ENCODE measurements around the gene ASIC5. TPM values are rescaled to one million over a fixed set of nuclear protein-coding genes. Genes with fewer than 3 reads are reported as not detected.

ASIC5 gene
- total and polyA plus RNA-seq, 7 experiments from 2014 or later: not detected

- H3K36me3 Mint-ChIP-seq: no peaks in the 10 kb centered on the region
- Histone ChIP-seq H3K4me3 (ENCODE audit: low read length) (no peak overlapping the region), H3K27ac (ENCODE audit: low read depth, low read length) (no peak overlapping the region), H3K36me3 (ENCODE audit: control insufficient read depth in 2 of 3, insufficient read depth in 3 of 3, low read length in 3 of 3) (no peaks in the 10 kb centered on the region), H3K27me3 (ENCODE audit: control insufficient read depth in 2 of 2, insufficient read depth in 2 of 2, low read length in 2 of 2) (no peaks in the 10 kb centered on the region), H3K4me1 (ENCODE audit: control insufficient read depth in 2 of 2, insufficient read depth in 2 of 2, low read length in 2 of 2) (no peaks in the 10 kb centered on the region), H3K9me3 (ENCODE audit: control insufficient read depth in 2 of 3, low read length in 3 of 3) (no peaks in the 10 kb centered on the region)
- CTCF ChIA-PET: no interaction called here
- DNase-seq: no peak
- POLR2A ChIA-PET: no interaction called here
- intact Hi-C loops (cut with micrococcal nuclease): loop anchor here in 1 of 2 donors (10.0 kb wide), 1 partner anchor 1158 kb away; no protein-coding TSS in a partner anchor
- H3K4me1 Mint-ChIP-seq: peaks cover 0 to 2% (median 0%) of the 10 kb centered on the region in 7 donors
- peaks cover 0 to 12% (median 4%) of the 10 kb centered on the region in 5 donors for H3K27me3 Mint-ChIP-seq
- no peaks in the 10 kb centered on the region for H3K9me3 Mint-ChIP-seq
- H3K4me3 Mint-ChIP-seq: no peak overlapping the region
- ATAC-seq: no peak
- H3K27ac Mint-ChIP-seq: no peak overlapping the region
Measured at GRCh38 chr4:155807021-155807420, 59.1 kb downstream of the ASIC5 start.

GRCh38 chr4:155805016-155805415, 61.1 kb downstream of the ASIC5 start:
- H3K36me3 Mint-ChIP-seq: no peaks in the 10 kb centered on the region
- DNase-seq (no peak), ATAC-seq (no peak)
- H3K36me3 ChIP-seq (ENCODE audit: control insufficient read depth in 2 of 3, insufficient read depth in 3 of 3, low read length in 3 of 3): no peaks in the 10 kb centered on the region
- CTCF ChIA-PET: no interaction called here
- no peaks in the 10 kb centered on the region for H3K4me1 ChIP-seq (ENCODE audit: control insufficient read depth in 2 of 2, insufficient read depth in 2 of 2, low read length in 2 of 2)
- peaks cover 0 to 12% (median 4%) of the 10 kb centered on the region in 5 donors for H3K27me3 Mint-ChIP-seq
- H3K9me3 Mint-ChIP-seq: no peaks in the 10 kb centered on the region
- H3K9me3 ChIP-seq (ENCODE audit: control insufficient read depth in 2 of 3, low read length in 3 of 3): no peaks in the 10 kb centered on the region
- peaks cover 0 to 2% (median 0%) of the 10 kb centered on the region in 7 donors for H3K4me1 Mint-ChIP-seq
- POLR2A ChIA-PET: no interaction called here
- H3K27ac ChIP-seq (ENCODE audit: low read depth, low read length): no peak overlapping the region
- intact Hi-C loops (cut with micrococcal nuclease): loop anchor here in 1 of 2 donors (10.0 kb wide), 1 partner anchor 1160 kb away; no protein-coding TSS in a partner anchor
- no peaks in the 10 kb centered on the region for H3K27me3 ChIP-seq (ENCODE audit: control insufficient read depth in 2 of 2, insufficient read depth in 2 of 2, low read length in 2 of 2)
- no peak overlapping the region for H3K4me3 ChIP-seq (ENCODE audit: low read length)
- H3K4me3 Mint-ChIP-seq: no peak overlapping the region
- no peak overlapping the region for H3K27ac Mint-ChIP-seq

GRCh38 chr4:155802190-155802959, 63.7 kb downstream of the ASIC5 start:
- intact Hi-C loops (cut with micrococcal nuclease): loop anchor here in 1 of 2 donors (10.0 kb wide), 1 partner anchor 1162 kb away; no protein-coding TSS in a partner anchor
- Mint-ChIP-seq H3K27me3 (peaks cover 0 to 12% (median 4%) of the 10 kb centered on the region in 5 donors), H3K9me3 (no peaks in the 10 kb centered on the region), H3K4me3 (no peak overlapping the region), H3K4me1 (peaks cover 0 to 2% (median 0%) of the 10 kb centered on the region in 7 donors), H3K36me3 (no peaks in the 10 kb centered on the region), H3K27ac (no peak overlapping the region)
- Histone ChIP-seq H3K4me1 (ENCODE audit: control insufficient read depth in 2 of 2, insufficient read depth in 2 of 2, low read length in 2 of 2) (no peaks in the 10 kb centered on the region), H3K4me3 (ENCODE audit: low read length) (no peak overlapping the region), H3K36me3 (ENCODE audit: control insufficient read depth in 2 of 3, insufficient read depth in 3 of 3, low read length in 3 of 3) (no peaks in the 10 kb centered on the region), H3K27ac (ENCODE audit: low read depth, low read length) (no peak overlapping the region), H3K27me3 (ENCODE audit: control insufficient read depth in 2 of 2, insufficient read depth in 2 of 2, low read length in 2 of 2) (no peaks in the 10 kb centered on the region), H3K9me3 (ENCODE audit: control insufficient read depth in 2 of 3, low read length in 3 of 3) (no peaks in the 10 kb centered on the region)
- ChIA-PET POLR2A (no interaction called here), CTCF (no interaction called here)
- DNase-seq (no peak), ATAC-seq (no peak)

GRCh38 chr4:155800685-155801343, 65.3 kb downstream of the ASIC5 start:
- CTCF ChIA-PET: no interaction called here

GRCh38 chr4:155799794-155800123, 66.3 kb downstream of the ASIC5 start:
- CTCF ChIA-PET: no interaction called here

More at GRCh38 chr4:155800685-155801343, 65.3 kb downstream of the ASIC5 start:
- no peaks in the 10 kb centered on the region for H3K9me3 Mint-ChIP-seq
- no peaks in the 10 kb centered on the region for H3K9me3 ChIP-seq (ENCODE audit: control insufficient read depth in 2 of 3, low read length in 3 of 3)
- H3K27ac Mint-ChIP-seq: no peak overlapping the region
- H3K4me1 ChIP-seq (ENCODE audit: control insufficient read depth in 2 of 2, insufficient read depth in 2 of 2, low read length in 2 of 2): no peaks in the 10 kb centered on the region
- no peaks in the 10 kb centered on the region for H3K27me3 ChIP-seq (ENCODE audit: control insufficient read depth in 2 of 2, insufficient read depth in 2 of 2, low read length in 2 of 2)
- H3K4me3 ChIP-seq (ENCODE audit: low read length): no peak overlapping the region
- H3K4me3 Mint-ChIP-seq: no peak overlapping the region
- intact Hi-C loops (cut with micrococcal nuclease): loop anchor here in 1 of 2 donors (10.0 kb wide), 1 partner anchor 1164 kb away; no protein-coding TSS in a partner anchor
- no peaks in the 10 kb centered on the region for H3K36me3 Mint-ChIP-seq
- no peak for ATAC-seq
- no peak overlapping the region for H3K27ac ChIP-seq (ENCODE audit: low read depth, low read length)
- H3K36me3 ChIP-seq (ENCODE audit: control insufficient read depth in 2 of 3, insufficient read depth in 3 of 3, low read length in 3 of 3): no peaks in the 10 kb centered on the region
- peaks cover 0 to 12% (median 5%) of the 10 kb centered on the region in 5 donors for H3K27me3 Mint-ChIP-seq
- POLR2A ChIA-PET: no interaction called here
- no peak for DNase-seq
- peaks cover 0 to 2% (median 0%) of the 10 kb centered on the region in 7 donors for H3K4me1 Mint-ChIP-seq

GRCh38 chr4:155799116-155799793, 66.8 kb downstream of the ASIC5 start:
- no peaks in the 10 kb centered on the region for H3K9me3 Mint-ChIP-seq
- intact Hi-C loops (cut with micrococcal nuclease): no loop called here
- H3K27me3 Mint-ChIP-seq: peaks cover 0 to 12% (median 5%) of the 10 kb centered on the region in 5 donors
- Histone ChIP-seq H3K4me3 (ENCODE audit: low read length) (no peak overlapping the region), H3K27ac (ENCODE audit: low read depth, low read length) (no peak overlapping the region), H3K9me3 (ENCODE audit: control insufficient read depth in 2 of 3, low read length in 3 of 3) (no peaks in the 10 kb centered on the region), H3K36me3 (ENCODE audit: control insufficient read depth in 2 of 3, insufficient read depth in 3 of 3, low read length in 3 of 3) (no peaks in the 10 kb centered on the region), H3K27me3 (ENCODE audit: control insufficient read depth in 2 of 2, insufficient read depth in 2 of 2, low read length in 2 of 2) (no peaks in the 10 kb centered on the region), H3K4me1 (ENCODE audit: control insufficient read depth in 2 of 2, insufficient read depth in 2 of 2, low read length in 2 of 2) (no peaks in the 10 kb centered on the region)
- no peaks in the 10 kb centered on the region for H3K36me3 Mint-ChIP-seq
- POLR2A ChIA-PET: no interaction called here
- H3K4me1 Mint-ChIP-seq: no peaks in the 10 kb centered on the region
- H3K4me3 Mint-ChIP-seq: no peak overlapping the region
- ATAC-seq (no peak), DNase-seq (no peak)
- CTCF ChIA-PET: no interaction called here
- no peak overlapping the region for H3K27ac Mint-ChIP-seq

More at GRCh38 chr4:155799794-155800123, 66.3 kb downstream of the ASIC5 start:
- no peaks in the 10 kb centered on the region for H3K4me1 ChIP-seq (ENCODE audit: control insufficient read depth in 2 of 2, insufficient read depth in 2 of 2, low read length in 2 of 2)
- POLR2A ChIA-PET: no interaction called here
- ATAC-seq (no peak), DNase-seq (no peak)
- intact Hi-C loops (cut with micrococcal nuclease): loop anchor here in 1 of 2 donors (10.0 kb wide), 1 partner anchor 1165 kb away; no protein-coding TSS in a partner anchor
- Mint-ChIP-seq H3K27ac (no peak overlapping the region), H3K36me3 (no peaks in the 10 kb centered on the region), H3K4me1 (no peaks in the 10 kb centered on the region), H3K4me3 (no peak overlapping the region), H3K9me3 (no peaks in the 10 kb centered on the region), H3K27me3 (peaks cover 0 to 12% (median 5%) of the 10 kb centered on the region in 5 donors)
- no peaks in the 10 kb centered on the region for H3K27me3 ChIP-seq (ENCODE audit: control insufficient read depth in 2 of 2, insufficient read depth in 2 of 2, low read length in 2 of 2)
- H3K36me3 ChIP-seq (ENCODE audit: control insufficient read depth in 2 of 3, insufficient read depth in 3 of 3, low read length in 3 of 3): no peaks in the 10 kb centered on the region
- H3K27ac ChIP-seq (ENCODE audit: low read depth, low read length): no peak overlapping the region
- H3K4me3 ChIP-seq (ENCODE audit: low read length): no peak overlapping the region
- H3K9me3 ChIP-seq (ENCODE audit: control insufficient read depth in 2 of 3, low read length in 3 of 3): no peaks in the 10 kb centered on the region
